GM12892 (cell line): ENCODE results near the gene NUCB2.

ENCODE experiments used
- DNase-seq: peaks from one replicate; pipeline ENCODE4 v3.0.0; 2011; ENCODE audit not compliant: insufficient read length
- FAIRE-seq: peaks from 2 replicates; lab custom pipeline; 2011; peaks lifted over from hg19 to GRCh38; lab: Jason Lieb, UNC
- POLR2A ChIP-seq: IDR thresholded peaks from 2 replicates; pipeline ENCODE4 v1.6.1; 2011; ENCODE audit warnings: low read depth, low read length, control low read depth
- POLR2AphosphoS5 ChIP-seq: IDR thresholded peaks from 2 replicates; pipeline ENCODE4 v1.6.1; 2011; ENCODE audit warnings: low read depth, low read length, control low read depth
- TAF1 ChIP-seq: IDR thresholded peaks from 2 replicates; pipeline ENCODE4 v1.6.1; 2011; ENCODE audit warnings: low read depth, mild to moderate bottlenecking, control low read depth, low read length, borderline replicate concordance

NUCB2 gene

GRCh38 chr11:17298302-17298701 lies 21.8 kb downstream of the NUCB2 start:
- TF ChIP-seq POLR2A (no peak), TAF1 (no peak), POLR2AphosphoS5 (no peak)
- FAIRE-seq = peak; percentile 76
- DNase-seq = no peak

- TF ChIP-seq POLR2AphosphoS5 (no peak), TAF1 (no peak)
- no peak for DNase-seq
Measured at GRCh38 chr11:17300372-17300771, 23.8 kb downstream of the NUCB2 start.

GRCh38 chr11:17313349-17314231 lies 37.1 kb downstream of the NUCB2 start:
- TF ChIP-seq TAF1 (no peak), POLR2AphosphoS5 (no peak), POLR2A (no peak)
- DNase-seq = no peak

More at GRCh38 chr11:17300372-17300771, 23.8 kb downstream of the NUCB2 start:
- FAIRE-seq = no peak

GRCh38 chr11:17314232-17314547 lies 37.7 kb downstream of the NUCB2 start:
- FAIRE-seq (peak; percentile 33), DNase-seq (no peak)
- TF ChIP-seq TAF1 (no peak), POLR2A (no peak), POLR2AphosphoS5 (no peak)

More at GRCh38 chr11:17313349-17314231, 37.1 kb downstream of the NUCB2 start:
- FAIRE-seq = no peak

GRCh38 chr11:17314904-17315426 lies 38.4 kb downstream of the NUCB2 start:
- FAIRE-seq = no peak
- TF ChIP-seq POLR2AphosphoS5 (no peak), POLR2A (no peak), TAF1 (no peak)

GRCh38 chr11:17328871-17329494 lies 52.4 kb downstream of the NUCB2 start:
- TF ChIP-seq POLR2AphosphoS5 = no peak
- no peak for TF ChIP-seq TAF1
- TF ChIP-seq POLR2A = no peak
- no peak for DNase-seq

More at GRCh38 chr11:17314904-17315426, 38.4 kb downstream of the NUCB2 start:
- DNase-seq = no peak

GRCh38 chr11:17331669-17332068 lies 55.1 kb downstream of the NUCB2 start:
- TF ChIP-seq POLR2A (no peak), POLR2AphosphoS5 (no peak), TAF1 (no peak)
- FAIRE-seq (no peak), DNase-seq (no peak)

More at GRCh38 chr11:17328871-17329494, 52.4 kb downstream of the NUCB2 start:
- no peak for FAIRE-seq

- DNase-seq (no peak), FAIRE-seq (no peak)
- TF ChIP-seq TAF1 (no peak), POLR2A (no peak), POLR2AphosphoS5 (no peak)
Measured at GRCh38 chr11:17333799-17334586, 57.5 kb downstream of the NUCB2 start.

GRCh38 chr11:17343257-17343656 lies 66.7 kb downstream of the NUCB2 start:
- TF ChIP-seq POLR2A = no peak
- no peak for TF ChIP-seq POLR2AphosphoS5
- TF ChIP-seq TAF1 = no peak
- DNase-seq (no peak), FAIRE-seq (no peak)

GRCh38 chr11:17343907-17344306 lies 67.4 kb downstream of the NUCB2 start:
- TF ChIP-seq POLR2AphosphoS5 (no peak), TAF1 (no peak), POLR2A (no peak)
- DNase-seq = no peak
- no peak for FAIRE-seq

GRCh38 chr11:17347676-17348075 lies 71.1 kb downstream of the NUCB2 start:
- DNase-seq (no peak), FAIRE-seq (no peak)
- TF ChIP-seq TAF1 (no peak), POLR2AphosphoS5 (no peak), POLR2A (no peak)
